Raji (cell line): Measurements from ENCODE around the gene IPO5.

ENCODE experiments used
- POLR2A ChIP-seq: IDR thresholded peaks from 2 replicates; pipeline ENCODE4 v1.6.1; 2011; ENCODE audit warnings: low read depth, low read length, control low read depth; ENCODE audit not compliant: insufficient read depth

IPO5 gene

GRCh38 chr13:98068521-98068920 is 115.0 kb downstream of the IPO5 start:
- TF ChIP-seq POLR2A: no peak

- TF ChIP-seq POLR2A: no peak
Measured at GRCh38 chr13:98069985-98070384, 116.5 kb downstream of the IPO5 start.

GRCh38 chr13:98071316-98071715 is 117.8 kb downstream of the IPO5 start:
- TF ChIP-seq POLR2A: no peak

GRCh38 chr13:98072476-98072875 is 119.0 kb downstream of the IPO5 start:
- no peak for TF ChIP-seq POLR2A
